GM12872 (cell line): ENCODE measurements around the gene MOB1B.

Experiments used
- CTCF ChIP-seq: IDR thresholded peaks from 3 replicates; pipeline ENCODE4 v1.5.1; 2011; ENCODE audit warnings: low read depth, mild to moderate bottlenecking, low read length, moderate library complexity; ENCODE audit not compliant: insufficient read depth

The MOB1B gene

GRCh38 chr4:70997546-70997945, 95.4 kb downstream of the MOB1B start:
- TF ChIP-seq CTCF: no peak

- peak; percentile 23; the same call in 1 of the 3 replicates for TF ChIP-seq CTCF
Observed at GRCh38 chr4:71004281-71004851, 102.2 kb downstream of the MOB1B start.

- TF ChIP-seq CTCF: no peak
Observed at GRCh38 chr4:71006203-71006907, 104.2 kb downstream of the MOB1B start.

- TF ChIP-seq CTCF: no peak
Observed at GRCh38 chr4:71008196-71008595, 106.0 kb downstream of the MOB1B start.

GRCh38 chr4:71009086-71009485, 106.9 kb downstream of the MOB1B start:
- TF ChIP-seq CTCF: no peak

GRCh38 chr4:71009890-71010588, 107.9 kb downstream of the MOB1B start:
- peak; percentile 58 for TF ChIP-seq CTCF

GRCh38 chr4:71011451-71011850, 109.3 kb downstream of the MOB1B start:
- TF ChIP-seq CTCF: no peak
